22Rv1 (cell line): ENCODE results near the gene COA8.

Experiments used
- H3K27ac ChIP-seq: fragments of 450-650 bp; 2 replicates; pipeline ENCODE4 v1.5.1; 2017
- CTCF ChIP-seq: fragments of 450-650 bp; IDR thresholded peaks from 2 replicates; pipeline ENCODE4 v1.5.1; 2017; ENCODE audit warnings: mild to moderate bottlenecking
- ZFX ChIP-seq: fragments of 450-650 bp; IDR thresholded peaks from 2 replicates; pipeline ENCODE4 v1.6.1; 2017; ENCODE audit warnings: antibody characterized with exemption, borderline replicate concordance

The COA8 gene

GRCh38 chr14:103518422-103519042, 44.2 kb upstream of the COA8 start:
- TF ChIP-seq CTCF, result peak; percentile 95
- TF ChIP-seq ZFX, result no peak
- H3K27ac ChIP-seq, result peak overlapping the region; percentile 96

- TF ChIP-seq ZFX (no peak), CTCF (no peak)
- peak overlapping the region; percentile 96 for H3K27ac ChIP-seq
Observed at GRCh38 chr14:103519043-103519836, 43.5 kb upstream of the COA8 start.

- H3K27ac ChIP-seq, result peak overlapping the region; percentile 96
- TF ChIP-seq ZFX (no peak), CTCF (no peak)
Observed at GRCh38 chr14:103519837-103520212, 42.9 kb upstream of the COA8 start.

GRCh38 chr14:103520269-103520656, 42.5 kb upstream of the COA8 start:
- peak overlapping the region; percentile 96 for H3K27ac ChIP-seq
- no peak for TF ChIP-seq CTCF
- TF ChIP-seq ZFX, result no peak

GRCh38 chr14:103520657-103521437, 41.9 kb upstream of the COA8 start:
- TF ChIP-seq ZFX (no peak), CTCF (peak; percentile 67)
- H3K27ac ChIP-seq, result peak overlapping the region; percentile 96

GRCh38 chr14:103521438-103521950, 41.3 kb upstream of the COA8 start:
- H3K27ac ChIP-seq, result peak overlapping the region; percentile 96
- TF ChIP-seq CTCF (peak; percentile 10; the same call in 1 of the 2 replicates), ZFX (no peak)
